Mesenchymal stem cell (in vitro differentiated cells and primary cell): Measurements from ENCODE around the gene CHRM3.

Experiments used
- DNase-seq: peaks from one replicate; pipeline ENCODE4 v3.0.0-alpha.2; 2013
- H2AFZ ChIP-seq: one replicate; pipeline ENCODE4 v1.6.1; 2013; ENCODE audit warnings: low read depth, mild to moderate bottlenecking, control low read depth, inconsistent platforms, low read length, moderate library complexity
- H2AK5ac ChIP-seq: 2 replicates; pipeline ENCODE4 v1.6.1; 2013; ENCODE audit warnings: low read length, moderate library complexity, mild to moderate bottlenecking, inconsistent platforms; ENCODE audit not compliant: severe bottlenecking
- H2BK120ac ChIP-seq: one replicate; pipeline ENCODE4 v1.6.1; 2013; ENCODE audit warnings: low read depth, mild to moderate bottlenecking, inconsistent platforms, low read length, moderate library complexity
- H2BK12ac ChIP-seq, 2 experiments: one replicate each; pipeline ENCODE4 v1.6.1; 2013; ENCODE audit warnings: inconsistent platforms in 2 of 2, low read length in 2 of 2, mild to moderate bottlenecking in 2 of 2, moderate library complexity in 2 of 2, control low read depth in 1 of 2
- H2BK15ac ChIP-seq: one replicate; pipeline ENCODE4 v1.6.1; 2013; ENCODE audit warnings: mild to moderate bottlenecking, low read depth, inconsistent platforms; ENCODE audit not compliant: poor library complexity, severe bottlenecking
- H2BK5ac ChIP-seq: 2 replicates; pipeline ENCODE4 v1.6.1; 2013; ENCODE audit warnings: low read depth, mild to moderate bottlenecking, low read length, control low read depth, inconsistent platforms; ENCODE audit not compliant: poor library complexity, severe bottlenecking
- H3K14ac ChIP-seq, 2 experiments: one replicate each; pipeline ENCODE4 v1.6.1; 2013; ENCODE audit warnings: inconsistent platforms in 2 of 2, low read length in 2 of 2, control low read depth in 1 of 2, mild to moderate bottlenecking in 1 of 2, moderate library complexity in 1 of 2
- H3K18ac ChIP-seq, 2 experiments: one replicate each; pipeline ENCODE4 v1.6.1; 2013; ENCODE audit warnings: inconsistent platforms in 2 of 2, low read length in 2 of 2, control low read depth in 1 of 2, low read depth in 1 of 2, mild to moderate bottlenecking in 1 of 2
- H3K23ac ChIP-seq, 2 experiments: one replicate each; pipeline ENCODE4 v1.6.1; 2013; ENCODE audit warnings: inconsistent platforms in 2 of 2, low read length in 2 of 2, mild to moderate bottlenecking in 2 of 2, moderate library complexity in 2 of 2, control low read depth in 1 of 2
- H3K27ac ChIP-seq: 2 replicates; pipeline ENCODE4 v1.5.1; 2013; ENCODE audit warnings: mild to moderate bottlenecking, moderate library complexity, low read length, control low read depth, inconsistent platforms; ENCODE audit not compliant: poor library complexity, severe bottlenecking
- H3K27me3 ChIP-seq, 2 experiments: 2 replicates each; pipeline versions ENCODE4 v1.6.1 to v1.7.0; 2013; ENCODE audit warnings: low read length in 2 of 2, mild to moderate bottlenecking in 2 of 2, moderate library complexity in 2 of 2, control low read depth in 1 of 2, inconsistent platforms in 1 of 2; ENCODE audit not compliant: control insufficient read depth in 1 of 2, insufficient read depth in 1 of 2
- H3K36me3 ChIP-seq, 2 experiments: 2 replicates each; pipeline versions ENCODE4 v1.6.1 to v1.7.0; 2013; ENCODE audit warnings: low read length in 2 of 2, control low read depth in 1 of 2, inconsistent platforms in 1 of 2, low read depth in 1 of 2, mild to moderate bottlenecking in 1 of 2; ENCODE audit not compliant: insufficient read depth in 2 of 2, control insufficient read depth in 1 of 2
- H3K4ac ChIP-seq, 2 experiments: one replicate each; pipeline ENCODE4 v1.6.1; 2013; ENCODE audit warnings: inconsistent platforms in 2 of 2, low read length in 2 of 2, mild to moderate bottlenecking in 2 of 2, moderate library complexity in 2 of 2, control low read depth in 1 of 2, low read depth in 1 of 2
- H3K4me1 ChIP-seq: 2 replicates; pipeline ENCODE4 v1.6.1; 2013; ENCODE audit warnings: low read depth, low read length, control low read depth; ENCODE audit not compliant: control insufficient read depth, insufficient read depth
- H3K4me2 ChIP-seq: 2 replicates; pipeline ENCODE4 v1.6.1; 2013; ENCODE audit warnings: low read length, mild to moderate bottlenecking, inconsistent platforms; ENCODE audit not compliant: poor library complexity, severe bottlenecking
- H3K4me3 ChIP-seq, 2 experiments: 2 replicates each; pipeline versions ENCODE4 v1.5.1 to v1.7.0; 2013; ENCODE audit warnings: low read length in 2 of 2, mild to moderate bottlenecking in 2 of 2, control low read depth in 1 of 2, low read depth in 1 of 2; ENCODE audit not compliant: insufficient read depth in 1 of 2
- H3K79me1 ChIP-seq: replicated peaks from 2 replicates; pipeline ENCODE4 v1.6.1; 2013; ENCODE audit warnings: mild to moderate bottlenecking, control low read depth, low read length, inconsistent platforms; ENCODE audit not compliant: poor library complexity, severe bottlenecking
- H3K9ac ChIP-seq: 2 replicates; pipeline ENCODE4 v1.7.0; 2013; ENCODE audit warnings: mild to moderate bottlenecking, low read length, moderate library complexity
- H3K9me3 ChIP-seq: 2 replicates; pipeline ENCODE4 v1.7.0; 2013; ENCODE audit warnings: mild to moderate bottlenecking, low read length; ENCODE audit not compliant: control insufficient read depth
- H4K8ac ChIP-seq: one replicate; pipeline ENCODE4 v1.6.1; 2013; ENCODE audit warnings: inconsistent platforms, mild to moderate bottlenecking, low read length, moderate library complexity
- H4K91ac ChIP-seq: one replicate; pipeline ENCODE4 v1.6.1; 2013; ENCODE audit warnings: mild to moderate bottlenecking, low read length, inconsistent platforms
- WGBS: methylation state at CpG from one replicate; pipeline ENCODE4 v1.1.7; 2013; ENCODE audit warnings: mixed read lengths; 5-methylcytosine and 5-hydroxymethylcytosine counted together

CHRM3 gene

GRCh38 chr1:239394107-239394506, 7.7 kb downstream of the CHRM3 start:
- no peak overlapping the region for H2BK120ac ChIP-seq
- no peak overlapping the region for H2BK12ac ChIP-seq
- no peak overlapping the region for H3K23ac ChIP-seq
- H2BK15ac ChIP-seq, result no peak overlapping the region
- H3K4me1 ChIP-seq, result no peaks in the 10 kb centered on the region
- no peaks in the 10 kb centered on the region for H3K36me3 ChIP-seq
- H3K4me2 ChIP-seq, result no peak overlapping the region
- no peaks in the 10 kb centered on the region for H3K79me1 ChIP-seq
- H4K91ac ChIP-seq, result no peak overlapping the region
- DNase-seq, result no peak
- no peak overlapping the region for H3K14ac ChIP-seq
- no peak overlapping the region for H2BK5ac ChIP-seq
- no peak overlapping the region for H4K8ac ChIP-seq
- no peak overlapping the region for H3K4ac ChIP-seq
- WGBS, result no CpG with 5 or more reads among the region's 2 CpGs
- H3K27ac ChIP-seq, result no peak overlapping the region
- H3K18ac ChIP-seq, result no peak overlapping the region
- no peak overlapping the region for H2AK5ac ChIP-seq
- H3K27me3 ChIP-seq, result peaks cover 0 to 5% of the 10 kb centered on the region in 2 experiments
- no peaks in the 10 kb centered on the region for H3K9me3 ChIP-seq
- no peak overlapping the region for H3K9ac ChIP-seq
- no peak overlapping the region for H3K4me3 ChIP-seq
- no peak overlapping the region for H2AFZ ChIP-seq

GRCh38 chr1:239413916-239414315, 27.5 kb downstream of the CHRM3 start:
- no peak overlapping the region for H2BK12ac ChIP-seq
- H4K91ac ChIP-seq, result no peak overlapping the region
- H4K8ac ChIP-seq, result no peak overlapping the region
- H2BK120ac ChIP-seq, result no peak overlapping the region
- no peak overlapping the region for H3K4me2 ChIP-seq
- no peak overlapping the region for H3K9ac ChIP-seq
- no peak for DNase-seq
- no peak overlapping the region for H2AFZ ChIP-seq
- no peaks in the 10 kb centered on the region for H3K36me3 ChIP-seq
- H3K4me1 ChIP-seq, result no peaks in the 10 kb centered on the region
- H3K18ac ChIP-seq, result no peak overlapping the region
- H3K9me3 ChIP-seq, result no peaks in the 10 kb centered on the region
- WGBS, result 68% methylated on average over 5 of the region's 6 CpGs
- no peak overlapping the region for H3K4me3 ChIP-seq
- no peak overlapping the region for H3K27ac ChIP-seq
- H2BK15ac ChIP-seq, result no peak overlapping the region
- H3K4ac ChIP-seq, result no peak overlapping the region
- no peaks in the 10 kb centered on the region for H3K27me3 ChIP-seq
- H3K79me1 ChIP-seq, result no peaks in the 10 kb centered on the region
- H3K14ac ChIP-seq, result no peak overlapping the region
- no peak overlapping the region for H2AK5ac ChIP-seq
- H2BK5ac ChIP-seq, result no peak overlapping the region
- H3K23ac ChIP-seq, result no peak overlapping the region

- Histone ChIP-seq H2BK12ac (no peak overlapping the region), H3K27ac (no peak overlapping the region), H3K36me3 (no peaks in the 10 kb centered on the region), H3K4me1 (no peaks in the 10 kb centered on the region), H4K8ac (no peak overlapping the region), H2AFZ (no peak overlapping the region), H3K27me3 (no peaks in the 10 kb centered on the region), H3K4ac (no peak overlapping the region), H4K91ac (no peak overlapping the region), H2BK15ac (no peak overlapping the region), H3K23ac (no peak overlapping the region), H3K79me1 (no peaks in the 10 kb centered on the region), H2BK120ac (no peak overlapping the region), H3K4me2 (no peak overlapping the region), H3K4me3 (no peak overlapping the region), H3K9ac (no peak overlapping the region), H3K9me3 (no peaks in the 10 kb centered on the region), H3K18ac (no peak overlapping the region), H2AK5ac (no peak overlapping the region), H3K14ac (no peak overlapping the region), H2BK5ac (no peak overlapping the region)
- no peak for DNase-seq
- WGBS, result no CpG with 5 or more reads among the region's 2 CpGs
Measured at GRCh38 chr1:239417221-239417620, 30.9 kb downstream of the CHRM3 start.

DNA sequence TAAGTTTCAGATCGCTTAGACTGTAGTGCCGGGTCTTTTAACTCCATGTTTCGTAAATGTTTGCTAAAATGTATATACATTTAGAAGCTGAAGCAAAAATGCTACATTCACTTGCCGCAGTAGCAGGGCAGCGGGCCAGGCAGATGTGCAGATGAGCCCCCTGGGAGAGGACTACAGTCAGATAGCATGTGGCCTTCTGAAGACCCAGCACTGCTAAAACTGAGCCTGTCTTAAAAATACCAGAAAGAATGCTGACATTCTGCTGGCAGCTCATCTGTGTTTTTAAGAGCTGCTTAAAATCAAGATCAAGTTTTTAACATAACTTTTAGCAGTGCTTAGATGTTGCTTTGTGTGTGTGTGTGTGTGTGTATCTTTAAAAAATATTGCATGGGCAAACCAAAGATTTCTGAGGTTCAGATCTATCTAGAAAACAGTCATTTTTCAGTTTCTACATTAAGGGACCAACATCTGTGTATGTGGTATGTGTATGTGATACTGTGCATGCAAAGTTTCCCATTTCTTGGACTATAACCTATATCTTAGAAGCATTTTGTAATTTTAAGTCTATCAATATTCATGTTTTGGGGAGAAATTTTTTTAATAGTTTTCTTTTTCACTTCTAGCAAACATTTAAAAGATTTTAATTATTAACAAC, 31.7 kb downstream of the CHRM3 start:
- WGBS, result 71% methylated on average over 5 of the region's 5 CpGs
- no peak overlapping the region for H3K14ac ChIP-seq
- no peak overlapping the region for H2AFZ ChIP-seq
- no peak overlapping the region for H3K4me2 ChIP-seq
- no peak overlapping the region for H4K91ac ChIP-seq
- H3K4me1 ChIP-seq, result no peaks in the 10 kb centered on the region
- H3K27me3 ChIP-seq, result no peaks in the 10 kb centered on the region
- no peak overlapping the region for H2BK5ac ChIP-seq
- no peak overlapping the region for H4K8ac ChIP-seq
- H3K23ac ChIP-seq, result no peak overlapping the region
- H3K9ac ChIP-seq, result no peak overlapping the region
- H3K4ac ChIP-seq, result no peak overlapping the region
- DNase-seq, result no peak
- H3K9me3 ChIP-seq, result no peaks in the 10 kb centered on the region
- H3K36me3 ChIP-seq, result no peaks in the 10 kb centered on the region
- H2BK15ac ChIP-seq, result no peak overlapping the region
- H2BK120ac ChIP-seq, result no peak overlapping the region
- H3K27ac ChIP-seq, result no peak overlapping the region
- no peak overlapping the region for H3K4me3 ChIP-seq
- no peak overlapping the region for H2BK12ac ChIP-seq
- no peaks in the 10 kb centered on the region for H3K79me1 ChIP-seq
- no peak overlapping the region for H3K18ac ChIP-seq
- H2AK5ac ChIP-seq, result no peak overlapping the region
